Brain microvascular endothelial cell (primary cell): Measurements from ENCODE around the gene ST8SIA1.

Source experiments
- DNase-seq: peaks from one replicate; pipeline ENCODE4 v3.0.0-alpha.2; 2020
- H3K27ac ChIP-seq: fragments of 250-450 bp; sonication (Bioruptor Pico); 2 replicates; pipeline ENCODE4 v1.5.1; 2020; ENCODE audit warnings: mild to moderate bottlenecking, moderate library complexity
- H3K27me3 ChIP-seq: fragments of 250-450 bp; sonication (Bioruptor Pico); replicated peaks from 2 replicates; pipeline ENCODE4 v1.5.1; 2020; ENCODE audit warnings: mild to moderate bottlenecking
- H3K36me3 ChIP-seq: fragments of 250-450 bp; sonication (Bioruptor Pico); replicated peaks from 2 replicates; pipeline ENCODE4 v1.5.1; 2020; ENCODE audit warnings: mild to moderate bottlenecking
- H3K4me3 ChIP-seq: 2 replicates; pipeline ENCODE4 v1.5.1; 2011; ENCODE audit warnings: low read depth, mild to moderate bottlenecking, control low read depth, low read length, moderate library complexity
- CTCF ChIP-seq: IDR thresholded peaks from 2 replicates; pipeline ENCODE4 v1.5.1; 2011; ENCODE audit warnings: low read depth, mild to moderate bottlenecking, moderate library complexity, low read length, control low read depth, inconsistent platforms; ENCODE audit errors: missing control alignments
- in situ Hi-C: cut with HindIII; loops from 2 replicates; pipeline ENCODE4 v1.10.0; 2017; ENCODE audit warnings: low sequenced_read_pairs, low pct_ligation_motif_present

Gene ST8SIA1

DNA sequence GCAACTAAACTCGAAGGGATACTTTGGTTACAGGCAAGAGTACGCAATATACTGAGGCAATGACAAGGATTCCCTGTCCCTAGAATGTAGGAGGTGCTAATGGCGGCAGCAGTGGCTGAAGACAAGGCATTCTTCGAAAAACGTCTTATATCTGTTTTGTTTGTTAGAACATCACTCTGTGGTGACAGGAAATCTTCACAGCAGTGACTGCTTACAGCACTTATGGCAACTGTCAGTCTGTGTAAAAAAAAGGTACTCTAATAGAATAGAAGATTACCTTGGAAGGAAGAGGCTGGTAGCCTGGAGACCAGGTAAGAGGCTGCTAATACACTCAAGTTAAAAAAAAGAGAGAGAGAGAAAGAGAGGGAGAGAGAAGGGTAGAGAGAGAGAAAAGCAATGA lies 131.7 kb downstream of the ST8SIA1 start:
- H3K4me3 ChIP-seq: no peak overlapping the region
- in situ Hi-C loops: no loop called here
- no peak overlapping the region for H3K27ac ChIP-seq
- TF ChIP-seq CTCF: no peak
- DNase-seq: no peak
- H3K36me3 ChIP-seq: no peaks in the 10 kb centered on the region
- no peaks in the 10 kb centered on the region for H3K27me3 ChIP-seq

DNA sequence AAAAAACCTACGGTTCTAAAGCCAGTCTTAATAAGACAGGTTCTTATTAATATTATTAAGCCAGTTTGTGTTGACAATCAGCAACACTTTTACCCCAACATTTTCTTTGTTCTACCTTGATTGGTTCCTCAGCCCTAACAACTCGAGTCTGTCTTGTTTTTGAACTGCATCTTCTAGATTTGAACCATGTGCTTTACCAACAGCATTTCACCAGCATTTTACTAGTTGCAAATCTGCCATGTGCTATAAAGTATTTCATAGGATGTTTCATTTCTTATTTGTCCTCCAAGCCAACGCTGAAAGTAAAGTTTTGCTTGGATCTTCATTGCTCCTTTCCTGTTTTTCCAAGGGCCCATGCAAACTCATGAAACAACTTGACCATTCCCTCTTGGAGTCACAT lies 133.4 kb downstream of the ST8SIA1 start:
- Histone ChIP-seq H3K36me3 (no peaks in the 10 kb centered on the region), H3K4me3 (no peak overlapping the region), H3K27me3 (no peaks in the 10 kb centered on the region), H3K27ac (no peak overlapping the region)
- no peak for DNase-seq
- TF ChIP-seq CTCF: no peak
- in situ Hi-C loops: no loop called here

- in situ Hi-C loops: no loop called here
- no peak for DNase-seq
- no peak overlapping the region for H3K4me3 ChIP-seq
- no peak overlapping the region for H3K27ac ChIP-seq
- H3K36me3 ChIP-seq: no peaks in the 10 kb centered on the region
- no peak for TF ChIP-seq CTCF
- H3K27me3 ChIP-seq: no peaks in the 10 kb centered on the region
These were observed 138.3 kb downstream of the ST8SIA1 start for GRCh38 chr12:22196236-22196635.

DNA sequence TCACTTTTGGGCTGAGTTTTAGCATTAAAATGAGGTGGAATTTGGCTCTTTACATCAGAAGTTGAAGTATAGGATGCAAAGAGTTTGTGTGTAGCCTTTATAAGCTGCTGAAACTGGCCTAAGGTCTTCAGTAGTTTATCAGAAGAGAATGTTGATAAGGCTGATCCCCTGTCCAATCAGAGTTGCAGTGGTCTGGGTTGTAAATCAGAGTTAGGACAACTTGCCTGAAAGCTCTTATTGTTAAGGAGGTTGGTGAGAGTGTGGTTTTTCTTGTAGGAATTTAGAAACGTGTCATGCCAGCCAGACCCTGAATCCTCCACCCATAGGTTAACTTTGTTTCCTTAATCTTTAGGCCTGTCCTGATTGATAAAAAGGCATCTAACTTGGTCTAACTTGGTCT lies 143.5 kb downstream of the ST8SIA1 start:
- Histone ChIP-seq H3K27ac (no peak overlapping the region), H3K27me3 (no peaks in the 10 kb centered on the region), H3K4me3 (no peak overlapping the region), H3K36me3 (no peaks in the 10 kb centered on the region)
- in situ Hi-C loops: no loop called here
- TF ChIP-seq CTCF: no peak
- DNase-seq: no peak

- Histone ChIP-seq H3K27ac (no peak overlapping the region), H3K27me3 (no peaks in the 10 kb centered on the region), H3K4me3 (no peak overlapping the region), H3K36me3 (no peaks in the 10 kb centered on the region)
- DNase-seq: no peak
- in situ Hi-C loops: no loop called here
- TF ChIP-seq CTCF: no peak
These were observed 146.1 kb downstream of the ST8SIA1 start for GRCh38 chr12:22188431-22188830.

GRCh38 chr12:22180705-22181104 lies 153.8 kb downstream of the ST8SIA1 start:
- Histone ChIP-seq H3K4me3 (no peak overlapping the region), H3K36me3 (no peaks in the 10 kb centered on the region), H3K27ac (no peak overlapping the region), H3K27me3 (no peaks in the 10 kb centered on the region)
- no peak for TF ChIP-seq CTCF
- no peak for DNase-seq
- in situ Hi-C loops: no loop called here
